ENCODE measurements around the gene CORO6.

The CORO6 gene

DNA sequence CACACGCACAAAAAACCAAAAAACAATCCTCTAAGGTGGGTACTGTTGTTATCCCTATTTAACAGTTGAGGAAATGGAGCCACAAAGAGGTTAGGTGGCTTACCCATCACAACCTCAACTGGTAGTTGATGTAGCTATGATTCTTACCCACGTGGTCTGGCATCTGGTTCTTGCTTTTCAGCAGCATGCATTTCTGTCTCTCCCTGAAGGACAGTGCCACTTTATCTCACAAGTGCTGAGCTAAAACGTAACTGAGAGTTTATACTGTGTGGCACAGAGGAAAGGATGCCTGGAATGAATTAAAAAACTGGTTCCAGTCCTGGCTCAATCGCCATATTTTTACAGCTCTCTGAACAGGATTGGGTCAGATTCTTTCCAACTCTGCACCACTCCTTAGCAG lies 1.9 kb upstream of the CORO6 start:
- TF ChIP-seq POLR2AphosphoS5 (IDR thresholded peaks at IDR 0.05; ENCODE audit: low read depth, low read length), result no peak
- no peak for TF ChIP-seq FOXP2 (optimal IDR thresholded peaks at IDR 0.05; ENCODE audit: borderline replicate concordance, extremely low read depth, extremely low read length, insufficient read depth)
- no peak for TF ChIP-seq TAF1 (IDR thresholded peaks at IDR 0.05; ENCODE audit: borderline replicate concordance, insufficient read depth, low read length)
- no peak for TF ChIP-seq SIN3A (IDR thresholded peaks at IDR 0.05; ENCODE audit: borderline replicate concordance, insufficient read depth, low read length)
- TF ChIP-seq, protein P1, sequence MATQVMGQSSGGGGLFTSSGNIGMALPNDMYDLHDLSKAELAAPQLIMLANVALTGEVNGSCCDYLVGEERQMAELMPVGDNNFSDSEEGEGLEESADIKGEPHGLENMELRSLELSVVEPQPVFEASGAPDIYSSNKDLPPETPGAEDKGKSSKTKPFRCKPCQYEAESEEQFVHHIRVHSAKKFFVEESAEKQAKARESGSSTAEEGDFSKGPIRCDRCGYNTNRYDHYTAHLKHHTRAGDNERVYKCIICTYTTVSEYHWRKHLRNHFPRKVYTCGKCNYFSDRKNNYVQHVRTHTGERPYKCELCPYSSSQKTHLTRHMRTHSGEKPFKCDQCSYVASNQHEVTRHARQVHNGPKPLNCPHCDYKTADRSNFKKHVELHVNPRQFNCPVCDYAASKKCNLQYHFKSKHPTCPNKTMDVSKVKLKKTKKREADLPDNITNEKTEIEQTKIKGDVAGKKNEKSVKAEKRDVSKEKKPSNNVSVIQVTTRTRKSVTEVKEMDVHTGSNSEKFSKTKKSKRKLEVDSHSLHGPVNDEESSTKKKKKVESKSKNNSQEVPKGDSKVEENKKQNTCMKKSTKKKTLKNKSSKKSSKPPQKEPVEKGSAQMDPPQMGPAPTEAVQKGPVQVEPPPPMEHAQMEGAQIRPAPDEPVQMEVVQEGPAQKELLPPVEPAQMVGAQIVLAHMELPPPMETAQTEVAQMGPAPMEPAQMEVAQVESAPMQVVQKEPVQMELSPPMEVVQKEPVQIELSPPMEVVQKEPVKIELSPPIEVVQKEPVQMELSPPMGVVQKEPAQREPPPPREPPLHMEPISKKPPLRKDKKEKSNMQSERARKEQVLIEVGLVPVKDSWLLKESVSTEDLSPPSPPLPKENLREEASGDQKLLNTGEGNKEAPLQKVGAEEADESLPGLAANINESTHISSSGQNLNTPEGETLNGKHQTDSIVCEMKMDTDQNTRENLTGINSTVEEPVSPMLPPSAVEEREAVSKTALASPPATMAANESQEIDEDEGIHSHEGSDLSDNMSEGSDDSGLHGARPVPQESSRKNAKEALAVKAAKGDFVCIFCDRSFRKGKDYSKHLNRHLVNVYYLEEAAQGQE (IDR thresholded peaks at IDR 0.05; ENCODE audit: insufficient read depth in 1 of 2, low read depth in 2 of 2, low read length in 2 of 2), result no peak

GRCh38 chr17:29623283-29623647 lies 553 bp upstream of the CORO6 start:
- no peak for TF ChIP-seq FOXP2 (optimal IDR thresholded peaks at IDR 0.05; ENCODE audit: borderline replicate concordance, extremely low read depth, extremely low read length, insufficient read depth)
- no peak for TF ChIP-seq TAF1 (IDR thresholded peaks at IDR 0.05; ENCODE audit: borderline replicate concordance, insufficient read depth, low read length)
- TF ChIP-seq, protein P1 (IDR thresholded peaks at IDR 0.05; ENCODE audit: insufficient read depth in 1 of 2, low read depth in 2 of 2, low read length in 2 of 2), result no peak
- no peak for TF ChIP-seq POLR2AphosphoS5 (IDR thresholded peaks at IDR 0.05; ENCODE audit: low read depth, low read length)
- TF ChIP-seq SIN3A (IDR thresholded peaks at IDR 0.05; ENCODE audit: borderline replicate concordance, insufficient read depth, low read length), result no peak

DNA sequence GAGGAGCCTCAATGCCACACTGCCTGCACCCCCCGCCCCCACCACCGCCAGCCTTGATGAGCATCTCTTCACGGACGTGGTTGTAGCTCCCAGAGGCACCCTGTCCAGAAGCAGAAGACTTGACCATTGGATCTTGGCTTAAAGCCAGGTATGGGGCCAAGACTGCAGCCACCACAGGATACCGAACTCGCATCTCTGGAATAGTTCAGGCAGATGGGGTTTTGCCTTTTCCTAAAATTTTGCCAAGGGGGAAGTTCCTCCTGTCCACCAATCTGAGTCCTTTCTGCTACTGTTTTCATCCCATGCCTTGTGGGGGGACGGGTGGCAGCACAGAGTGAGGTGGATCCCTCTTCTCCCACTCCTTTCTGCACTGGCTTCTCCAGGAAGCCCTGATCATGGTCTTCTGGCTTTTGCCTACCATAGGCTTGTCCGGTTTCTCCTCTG lies 939 bp downstream of the CORO6 start:
- TF ChIP-seq, protein P1 (IDR thresholded peaks at IDR 0.05; ENCODE audit: insufficient read depth in 1 of 2, low read depth in 2 of 2, low read length in 2 of 2), result no peak
- TF ChIP-seq POLR2AphosphoS5 (IDR thresholded peaks at IDR 0.05; ENCODE audit: low read depth, low read length), result no peak
- no peak for TF ChIP-seq TAF1 (IDR thresholded peaks at IDR 0.05; ENCODE audit: borderline replicate concordance, insufficient read depth, low read length)

DNA sequence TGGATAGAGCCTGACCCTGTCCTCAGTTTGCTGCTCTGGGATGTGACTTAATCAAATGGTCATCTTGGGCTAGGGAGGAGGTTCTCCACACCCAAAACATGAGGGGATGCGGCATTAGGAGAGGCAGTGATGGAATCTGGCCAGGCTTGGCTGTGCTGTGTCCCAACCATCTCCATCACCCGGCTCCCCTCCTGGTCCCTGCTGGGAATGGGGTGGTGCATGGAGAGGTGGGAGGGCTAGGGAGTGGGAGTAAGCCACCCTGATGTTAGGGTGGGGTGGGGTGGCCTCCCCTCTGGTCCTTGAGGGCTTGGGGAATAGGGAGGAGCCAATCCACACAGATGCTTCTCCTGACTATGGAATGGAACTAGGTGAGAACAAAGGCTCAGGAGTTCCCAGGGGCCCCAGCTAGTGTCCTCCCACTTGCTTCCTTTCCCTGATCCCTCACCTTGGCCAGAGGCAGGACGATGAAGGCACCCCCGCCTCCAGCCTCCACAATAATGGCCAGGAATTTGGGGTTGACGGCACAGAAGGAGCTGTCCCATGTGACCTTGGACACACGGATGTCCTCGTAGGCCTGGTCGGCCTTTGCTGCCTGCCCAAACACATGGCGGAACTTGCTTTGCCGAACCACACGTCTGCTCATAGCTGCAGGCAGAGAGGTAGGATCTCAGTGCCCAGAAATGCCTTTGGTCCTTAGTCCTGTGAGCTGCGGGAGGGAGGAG lies 1.8 kb downstream of the CORO6 start:
- no peak for TF ChIP-seq POLR2AphosphoS5 (IDR thresholded peaks at IDR 0.05; ENCODE audit: low read depth, low read length)
- no peak for TF ChIP-seq FOXP2 (optimal IDR thresholded peaks at IDR 0.05; ENCODE audit: borderline replicate concordance, extremely low read depth, extremely low read length, insufficient read depth)
- TF ChIP-seq, protein P1 (IDR thresholded peaks at IDR 0.05; ENCODE audit: insufficient read depth in 1 of 2, low read depth in 2 of 2, low read length in 2 of 2), result no peak
- TF ChIP-seq TAF1 (IDR thresholded peaks at IDR 0.05; ENCODE audit: borderline replicate concordance, insufficient read depth, low read length), result no peak
- TF ChIP-seq SIN3A (IDR thresholded peaks at IDR 0.05; ENCODE audit: borderline replicate concordance, insufficient read depth, low read length), result no peak

DNA sequence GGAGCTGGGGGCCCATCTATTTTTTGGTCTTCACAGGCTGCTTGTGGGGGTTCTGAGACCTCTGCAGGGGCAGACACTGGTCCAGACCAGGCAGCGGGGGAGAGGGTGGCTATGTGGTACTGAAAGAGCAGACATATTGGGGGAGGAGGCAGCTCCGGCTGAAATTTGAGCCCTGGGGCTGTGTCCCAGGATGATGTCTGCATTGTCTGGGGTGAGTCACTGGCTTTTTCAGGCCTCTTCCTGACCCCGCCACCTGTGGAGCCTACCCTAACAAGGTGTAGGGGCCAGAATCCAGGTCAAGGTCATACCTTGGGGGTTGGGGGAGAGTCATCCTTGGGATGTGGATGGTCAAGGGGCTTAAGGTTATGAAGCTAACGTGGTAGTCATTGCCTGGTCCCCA lies 2.4 kb downstream of the CORO6 start:
- TF ChIP-seq TAF1 (IDR thresholded peaks at IDR 0.05; ENCODE audit: borderline replicate concordance, insufficient read depth, low read length), result no peak
- TF ChIP-seq, protein P1 (IDR thresholded peaks at IDR 0.05; ENCODE audit: insufficient read depth in 1 of 2, low read depth in 2 of 2, low read length in 2 of 2), result no peak
